ENCODE measurements around the gene SYNGR4.
A peak's percentile ranks its signal among the peaks of the same experiment; 100 is the strongest.

The SYNGR4 gene

GRCh38 chr19:48341515-48342413, 22.4 kb upstream of the SYNGR4 start:
- DNase-seq (ENCODE audit: low spot score), result no peak

- DNase-seq (ENCODE audit: low spot score), result no peak
Observed at GRCh38 chr19:48342414-48342738, 21.8 kb upstream of the SYNGR4 start.

GRCh38 chr19:48342841-48343540, 21.2 kb upstream of the SYNGR4 start:
- DNase-seq (ENCODE audit: low spot score), result peak; percentile 58

GRCh38 chr19:48344892-48345291, 19.3 kb upstream of the SYNGR4 start:
- DNase-seq (ENCODE audit: low spot score), result no peak

GRCh38 chr19:48346191-48346590, 18.0 kb upstream of the SYNGR4 start:
- no peak for DNase-seq (ENCODE audit: low spot score)

- DNase-seq (ENCODE audit: low spot score), result no peak
Observed at GRCh38 chr19:48348045-48348444, 16.1 kb upstream of the SYNGR4 start.

- DNase-seq (ENCODE audit: low spot score), result no peak
Observed at GRCh38 chr19:48348737-48349136, 15.4 kb upstream of the SYNGR4 start.

GRCh38 chr19:48350856-48351255, 13.3 kb upstream of the SYNGR4 start:
- no peak for DNase-seq (ENCODE audit: low spot score)

GRCh38 chr19:48351341-48351752, 12.8 kb upstream of the SYNGR4 start:
- peak; percentile 77 for DNase-seq (ENCODE audit: low spot score)

GRCh38 chr19:48353677-48354076, 10.5 kb upstream of the SYNGR4 start:
- no peak for DNase-seq (ENCODE audit: low spot score)

GRCh38 chr19:48354332-48354992, 9.7 kb upstream of the SYNGR4 start:
- no peak for DNase-seq (ENCODE audit: low spot score)

GRCh38 chr19:48355365-48355954, 8.7 kb upstream of the SYNGR4 start:
- no peak for DNase-seq (ENCODE audit: low spot score)

- no peak for DNase-seq (ENCODE audit: low spot score)
Observed at GRCh38 chr19:48359123-48359522, 5.0 kb upstream of the SYNGR4 start.

GRCh38 chr19:48361912-48362311, 2.3 kb upstream of the SYNGR4 start:
- DNase-seq (ENCODE audit: low spot score), result no peak

- DNase-seq (ENCODE audit: low spot score), result peak; percentile 95
Observed at GRCh38 chr19:48362716-48363499, 1.3 kb upstream of the SYNGR4 start.

- no peak for DNase-seq (ENCODE audit: low spot score)
Observed at GRCh38 chr19:48363500-48363809, 712 bp upstream of the SYNGR4 start.

- DNase-seq (ENCODE audit: low spot score), result no peak
Observed at GRCh38 chr19:48364598-48365348, 606 bp downstream of the SYNGR4 start.

GRCh38 chr19:48365602-48366001, 1.4 kb downstream of the SYNGR4 start:
- no peak for DNase-seq (ENCODE audit: low spot score)

GRCh38 chr19:48367855-48368254, 3.7 kb downstream of the SYNGR4 start:
- no peak for DNase-seq (ENCODE audit: low spot score)

GRCh38 chr19:48368936-48369335, 4.8 kb downstream of the SYNGR4 start:
- DNase-seq (ENCODE audit: low spot score), result no peak

- no peak for DNase-seq (ENCODE audit: low spot score)
Observed at GRCh38 chr19:48370955-48371354, 6.8 kb downstream of the SYNGR4 start.
